Mammary epithelial cell (primary cell): ENCODE measurements around the gene ING3.

Source experiments
- CTCF ChIP-seq, 2 donors: IDR thresholded peaks in 1 of 2; conservative IDR thresholded peaks in 1 of 2; 2 replicates each; pipeline ENCODE4 v1.5.1; 2011 to 2012; ENCODE audit warnings: inconsistent platforms in 2 of 2, low read length in 2 of 2, mild to moderate bottlenecking in 2 of 2, control low read depth in 1 of 2, low read depth in 1 of 2; ENCODE audit not compliant: insufficient read depth in 1 of 2; ENCODE audit errors: extremely low read depth in 1 of 2
- EZH2 ChIP-seq: IDR thresholded peaks from 2 replicates; pipeline ENCODE4 v1.6.1; 2012; ENCODE audit warnings: low read length, inconsistent platforms, borderline replicate concordance

GRCh38 chr7:121000081-121000983 is 49.8 kb downstream of the ING3 start:
- TF ChIP-seq CTCF (conservative IDR thresholded peaks at IDR 0.05 in 1 of 2, IDR thresholded peaks at IDR 0.05 in 1 of 2; ENCODE audit: extremely low read depth in 1 of 2, insufficient read depth in 1 of 2, low read depth in 1 of 2, low read length in 2 of 2), result no peak
- no peak for TF ChIP-seq EZH2
